A549 (cell line): ENCODE measurements around the gene SOX12. TPM values are rescaled to one million over a fixed set of nuclear protein-coding genes. Genes with fewer than 3 reads are reported as not detected.

Experiments used
- ATAC-seq, 2 experiments: fragments of 200-7000 bp in 1 of 2; fragments of >200 bp in 1 of 2; cut with Nextera tagmentation in 1 of 2; cut with Tn5 transposase in 1 of 2; 3 replicates each; pipeline versions ENCODE4 v1.8.0 to v1.9.1; 2018 to 2020; ENCODE audit warnings: mild to moderate bottlenecking in 1 of 2, moderate library complexity in 1 of 2
- CTCF ChIA-PET: fragments of 300-600 bp; sonication (Branson Sonifier 250); formaldehyde crosslinking; extraction: SDS; loops from one replicate; lab custom pipeline; 2021; ENCODE audit warnings: antibody characterized with exemption, inconsistent platforms; lab: Yijun Ruan, JAX
- POLR2A ChIA-PET: fragments of 350-600 bp; formaldehyde crosslinking; extraction: SDS; loops from one replicate; lab custom pipeline; 2021; ENCODE audit warnings: antibody characterized with exemption, inconsistent platforms; lab: Yijun Ruan, JAX
- DNase-seq, 2 experiments: peaks; one replicate each; pipeline versions ENCODE4 v3.0.0 to v3.0.0-alpha.2; 2011 to 2016; ENCODE audit warnings: low read depth in 1 of 2, low spot score in 1 of 2
- FAIRE-seq: peaks from 2 replicates; lab custom pipeline; 2011; peaks lifted over from hg19 to GRCh38; lab: Jason Lieb, UNC
- H3K27ac ChIP-seq, 2 experiments: fragments of >200 bp; sonication (Bioruptor Twin); formaldehyde crosslinking; 3 replicates each; pipeline ENCODE4 v1.5.1; 2016 to 2017
- H3K4me1 ChIP-seq: fragments of >200 bp; sonication (Bioruptor Twin); formaldehyde crosslinking; 3 replicates; pipeline ENCODE4 v1.6.1; 2016
- H3K4me2 ChIP-seq: fragments of >200 bp; sonication (Bioruptor Twin); formaldehyde crosslinking; 3 replicates; pipeline ENCODE4 v1.6.1; 2016
- H3K4me3 ChIP-seq: fragments of >200 bp; sonication (Bioruptor Twin); formaldehyde crosslinking; 3 replicates; pipeline ENCODE4 v1.5.1; 2016
- H3K9me3 ChIP-seq: fragments of >200 bp; sonication (Bioruptor Twin); formaldehyde crosslinking; 3 replicates; pipeline ENCODE4 v1.6.1; 2016
- ATOH8 ChIP-seq: fragments of 250-450 bp; sonication (Bioruptor Pico); IDR thresholded peaks from 2 replicates; pipeline ENCODE4 v1.5.0; 2020; ENCODE audit warnings: low read depth, mild to moderate bottlenecking, moderate library complexity
- CBX2 ChIP-seq: fragments of 200-600 bp; sonication (generic); IDR thresholded peaks from 2 replicates; pipeline ENCODE4 v1.6.1; 2016; ENCODE audit warnings: low read depth, mild to moderate bottlenecking, borderline replicate concordance
- CEBPB ChIP-seq, 2 experiments: fragments of >200 bp in 1 of 2; sonication (Bioruptor Twin) in 1 of 2; formaldehyde crosslinking in 1 of 2; IDR thresholded peaks; 2 replicates each; pipeline ENCODE4 v1.6.1; 2012 to 2016
- EHF ChIP-seq: fragments of 250-450 bp; sonication (Bioruptor Pico); IDR thresholded peaks from 2 replicates; pipeline ENCODE4 v1.5.0; 2020; ENCODE audit warnings: mild to moderate bottlenecking
- ESRRA ChIP-seq: fragments of 150-350 bp; IDR thresholded peaks from 2 replicates; pipeline ENCODE4 v1.6.1; 2014; ENCODE audit warnings: mild to moderate bottlenecking, low read length, borderline replicate concordance
- FOSL2 ChIP-seq, 2 experiments: fragments of 450-650 bp in 1 of 2; fragments of >200 bp in 1 of 2; sonication (Bioruptor Twin) in 1 of 2; formaldehyde crosslinking; IDR thresholded peaks; 2 replicates each; pipeline versions ENCODE4 v1.5.0 to v1.6.1; 2016 to 2020; ENCODE audit warnings: mild to moderate bottlenecking in 1 of 2, moderate library complexity in 1 of 2
- FOXS1 ChIP-seq: fragments of 250-450 bp; sonication (Bioruptor Pico); IDR thresholded peaks from 2 replicates; pipeline ENCODE4 v1.5.0; 2020; ENCODE audit warnings: mild to moderate bottlenecking, moderate library complexity
- HES2 ChIP-seq: fragments of >200 bp; sonication (Bioruptor Twin); formaldehyde crosslinking; IDR thresholded peaks from 2 replicates; pipeline ENCODE4 v1.6.1; 2016
- HEYL ChIP-seq: fragments of 250-450 bp; sonication (Bioruptor Pico); IDR thresholded peaks from 2 replicates; pipeline ENCODE4 v1.8.0; 2021; ENCODE audit warnings: mild to moderate bottlenecking, moderate library complexity
- HOXA7 ChIP-seq: fragments of 250-450 bp; sonication (Bioruptor Pico); IDR thresholded peaks from 2 replicates; pipeline ENCODE4 v1.5.0; 2020; ENCODE audit warnings: mild to moderate bottlenecking, moderate library complexity
- HOXB13 ChIP-seq: fragments of 250-450 bp; sonication (Bioruptor Pico); IDR thresholded peaks from 2 replicates; pipeline ENCODE4 v1.5.0; 2020; ENCODE audit warnings: low read depth, mild to moderate bottlenecking, moderate library complexity
- JUN ChIP-seq, 2 experiments: fragments of >200 bp; sonication (Bioruptor Twin); formaldehyde crosslinking; IDR thresholded peaks; 2 replicates in 1 of 2; 3 replicates in 1 of 2; pipeline ENCODE4 v1.6.1; 2016 to 2017
- JUNB ChIP-seq: fragments of >200 bp; sonication (Bioruptor Twin); formaldehyde crosslinking; IDR thresholded peaks from 2 replicates; pipeline ENCODE4 v1.6.1; 2016
- MAFK ChIP-seq: fragments of 450-650 bp; IDR thresholded peaks from 2 replicates; pipeline ENCODE4 v1.6.1; 2014; ENCODE audit not compliant: partially characterized antibody
- NFE2L2 ChIP-seq: fragments of 150-350 bp; conservative IDR thresholded peaks from 2 replicates; pipeline ENCODE4 v1.6.1; 2014; ENCODE audit warnings: low read length
- PHF8 ChIP-seq: fragments of 200-600 bp; sonication (generic); IDR thresholded peaks from 2 replicates; pipeline ENCODE4 v1.6.1; 2016; ENCODE audit warnings: low read depth, mild to moderate bottlenecking, antibody characterized with exemption, moderate library complexity, borderline replicate concordance
- POLR2A ChIP-seq: IDR thresholded peaks from 2 replicates; pipeline ENCODE4 v1.6.1; 2012; ENCODE audit warnings: mild to moderate bottlenecking, low read length
- RFX5 ChIP-seq: fragments of 450-650 bp; IDR thresholded peaks from 2 replicates; pipeline ENCODE4 v1.7.1; 2014; ENCODE audit warnings: antibody characterized with exemption, mild to moderate bottlenecking, moderate library complexity
- RNF2 ChIP-seq: fragments of 200-600 bp; sonication (generic); IDR thresholded peaks from 2 replicates; pipeline ENCODE4 v1.6.1; 2016; ENCODE audit warnings: low read depth, mild to moderate bottlenecking, antibody characterized with exemption, moderate library complexity, borderline replicate concordance
- TP53 ChIP-seq: fragments of 250-450 bp; sonication (Bioruptor Pico); IDR thresholded peaks from 2 replicates; pipeline ENCODE4 v1.5.0; 2021; ENCODE audit warnings: mild to moderate bottlenecking, moderate library complexity
- ZC3H11A ChIP-seq: fragments of 450-650 bp; IDR thresholded peaks from 2 replicates; pipeline ENCODE4 v1.6.1; 2014; ENCODE audit warnings: antibody characterized with exemption, mild to moderate bottlenecking
- ZFP36 ChIP-seq: fragments of 450-650 bp; IDR thresholded peaks from 2 replicates; pipeline ENCODE4 v1.6.1; 2014; ENCODE audit warnings: borderline replicate concordance; ENCODE audit not compliant: partially characterized antibody
- ZNF302 ChIP-seq: fragments of 250-450 bp; sonication (Bioruptor Pico); IDR thresholded peaks from 2 replicates; pipeline ENCODE4 v1.9.0; 2021; ENCODE audit warnings: inconsistent platforms, mild to moderate bottlenecking, moderate library complexity
- ZSCAN20 ChIP-seq: fragments of 250-450 bp; sonication (Bioruptor Pico); IDR thresholded peaks from 2 replicates; pipeline ENCODE4 v1.8.0; 2022; ENCODE audit warnings: mild to moderate bottlenecking, moderate library complexity
- WGBS: methylation state at CpG from one replicate; pipeline ENCODE4 v1.1.6; 2017; ENCODE audit errors: missing lambda C conversion rate; 5-methylcytosine and 5-hydroxymethylcytosine counted together
- polyA plus RNA-seq, 4 experiments: library from polyadenylated mRNA; depleted of rRNA in 3 of 4; stranded (reverse); fragments of >200 nt; fragmentation: RNase III in 1 of 4; extraction: RNeasy Plus Mini Kit Qiagen cat#74134 plus additional on column Dnase treatment in 1 of 4; gene quantifications; 2 replicates in 3 of 4; 3 replicates in 1 of 4; pipeline ENCODE4 v1.2.3, GENCODE V29; 2011 to 2017
- TF ChIP-seq, protein P1 (sequence below): IDR thresholded peaks from 2 replicates; pipeline ENCODE4 v1.6.1; 2012
- TF ChIP-seq, protein P2 (sequence below): fragments of 250-450 bp; sonication (Bioruptor Pico); IDR thresholded peaks from 2 replicates; pipeline ENCODE4 v1.5.0; 2021; ENCODE audit warnings: mild to moderate bottlenecking, moderate library complexity, borderline replicate concordance
- TF ChIP-seq, protein P3 (sequence below): fragments of >200 bp; sonication (Bioruptor Twin); formaldehyde crosslinking; IDR thresholded peaks from 3 replicates; pipeline ENCODE4 v1.5.1; 2016
- TF ChIP-seq, protein P4 (sequence below): fragments of 450-650 bp; IDR thresholded peaks from 2 replicates; pipeline ENCODE4 v1.6.1; 2014; ENCODE audit warnings: antibody characterized with exemption
- TF ChIP-seq, protein P5 (sequence below): fragments of 200-600 bp; sonication (generic); IDR thresholded peaks from 2 replicates; pipeline ENCODE4 v1.6.1; 2016; ENCODE audit warnings: antibody characterized with exemption, mild to moderate bottlenecking, moderate library complexity

The SOX12 gene
- polyA plus RNA-seq, 2 of the 4 experiments (the other 2 are of a cell fraction), result 7.0 to 29.2 TPM

DNA sequence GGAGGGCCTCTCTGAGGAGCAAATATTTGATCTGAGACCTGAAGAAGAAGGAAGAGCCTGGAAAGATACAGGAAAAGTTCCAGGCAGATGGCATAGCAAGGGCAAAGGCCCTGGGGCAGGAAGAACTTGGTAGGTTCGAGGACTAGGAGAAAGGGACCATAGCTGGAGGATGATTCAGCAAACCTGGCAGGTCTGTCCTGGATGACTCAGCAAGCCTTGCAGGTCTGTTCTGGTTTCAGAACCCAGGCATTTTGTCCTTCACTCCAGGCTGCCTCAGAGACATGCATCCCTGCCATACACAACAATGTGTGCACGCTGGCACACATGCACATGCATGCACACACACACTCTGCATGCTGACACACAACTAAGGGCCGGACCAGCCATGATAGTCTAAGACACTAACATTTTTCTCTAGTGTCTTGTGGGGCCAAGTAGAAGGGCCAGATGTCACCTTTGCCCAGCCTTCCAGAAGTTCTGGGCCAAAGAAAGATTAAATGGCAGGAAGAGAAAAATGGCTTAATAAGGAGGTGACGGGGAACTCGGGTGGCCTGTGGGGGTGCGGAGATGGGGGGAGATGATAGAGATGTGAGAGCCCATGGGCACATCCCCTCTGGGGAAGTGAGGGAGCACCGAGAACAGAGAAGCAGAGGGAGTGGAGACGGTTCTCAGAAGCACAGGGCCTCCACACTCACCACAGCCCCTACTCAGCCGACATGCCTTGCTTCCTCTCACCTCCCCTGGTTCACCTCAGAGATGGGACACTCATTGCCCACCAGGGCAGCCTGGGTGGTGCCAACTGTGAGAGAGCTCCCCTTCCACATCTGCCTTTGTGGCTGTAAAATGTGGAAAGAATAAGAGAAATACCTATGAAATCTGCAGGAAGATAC, 39.8 kb downstream of the SOX12 start:
- H3K4me2 ChIP-seq, result peak overlapping the region; percentile 41
- ATAC-seq (peak; percentile 25 to 32; a peak in 4 of 6 replicates), FAIRE-seq (peak; percentile 63), DNase-seq (peak in 1 of 2 experiments; percentile 87)
- H3K9me3 ChIP-seq, result no peaks in the 10 kb centered on the region
- ChIA-PET CTCF (interaction anchor here (0.9 to 50.3 kb wide), 7 partner anchors 10 to 73 kb away, joined by 3 to 1229 read pairs (median 66); partner anchors contain the start of gene TRIB3), POLR2A (interaction anchor here (7.1 kb wide), 1 partner anchor 19 kb away, joined by 147 read pairs; the partner anchor contains the start of gene TRIB3)
- H3K4me1 ChIP-seq, result peaks cover 87% of the 10 kb centered on the region
- 76% methylated on average over 9 of the region's 9 CpGs for WGBS
- H3K27ac ChIP-seq, result peak overlapping the region; percentile 94 to 98
- H3K4me3 ChIP-seq, result no peak overlapping the region
- TF ChIP-seq JUN (IDR thresholded peaks at IDR 0.05), result peak in 1 of 2 experiments; percentile 61; a peak in 1 of 5 replicates
- peak; percentile 99 for TF ChIP-seq MAFK
- TF ChIP-seq, protein P1, sequence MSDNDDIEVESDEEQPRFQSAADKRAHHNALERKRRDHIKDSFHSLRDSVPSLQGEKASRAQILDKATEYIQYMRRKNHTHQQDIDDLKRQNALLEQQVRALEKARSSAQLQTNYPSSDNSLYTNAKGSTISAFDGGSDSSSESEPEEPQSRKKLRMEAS, result peak; percentile 61; the same call in 1 of the 2 replicates
- TF ChIP-seq, protein P2, sequence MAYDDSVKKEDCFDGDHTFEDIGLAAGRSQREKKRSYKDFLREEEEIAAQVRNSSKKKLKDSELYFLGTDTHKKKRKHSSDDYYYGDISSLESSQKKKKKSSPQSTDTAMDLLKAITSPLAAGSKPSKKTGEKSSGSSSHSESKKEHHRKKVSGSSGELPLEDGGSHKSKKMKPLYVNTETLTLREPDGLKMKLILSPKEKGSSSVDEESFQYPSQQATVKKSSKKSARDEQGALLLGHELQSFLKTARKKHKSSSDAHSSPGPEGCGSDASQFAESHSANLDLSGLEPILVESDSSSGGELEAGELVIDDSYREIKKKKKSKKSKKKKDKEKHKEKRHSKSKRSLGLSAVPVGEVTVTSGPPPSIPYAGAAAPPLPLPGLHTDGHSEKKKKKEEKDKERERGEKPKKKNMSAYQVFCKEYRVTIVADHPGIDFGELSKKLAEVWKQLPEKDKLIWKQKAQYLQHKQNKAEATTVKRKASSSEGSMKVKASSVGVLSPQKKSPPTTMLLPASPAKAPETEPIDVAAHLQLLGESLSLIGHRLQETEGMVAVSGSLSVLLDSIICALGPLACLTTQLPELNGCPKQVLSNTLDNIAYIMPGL, result no peak
- no peak for TF ChIP-seq PHF8
- peak; percentile 35; the same call in 1 of the 2 replicates for TF ChIP-seq JUNB
- no peak for TF ChIP-seq HOXA7 (CRISPR knock-in tag)
- TF ChIP-seq FOXS1 (CRISPR knock-in tag), result 0 out of 2 replicates have a peak, but pooled peaks have one; percentile 18
- TF ChIP-seq ZSCAN20, result no peak
- TF ChIP-seq, protein P3, sequence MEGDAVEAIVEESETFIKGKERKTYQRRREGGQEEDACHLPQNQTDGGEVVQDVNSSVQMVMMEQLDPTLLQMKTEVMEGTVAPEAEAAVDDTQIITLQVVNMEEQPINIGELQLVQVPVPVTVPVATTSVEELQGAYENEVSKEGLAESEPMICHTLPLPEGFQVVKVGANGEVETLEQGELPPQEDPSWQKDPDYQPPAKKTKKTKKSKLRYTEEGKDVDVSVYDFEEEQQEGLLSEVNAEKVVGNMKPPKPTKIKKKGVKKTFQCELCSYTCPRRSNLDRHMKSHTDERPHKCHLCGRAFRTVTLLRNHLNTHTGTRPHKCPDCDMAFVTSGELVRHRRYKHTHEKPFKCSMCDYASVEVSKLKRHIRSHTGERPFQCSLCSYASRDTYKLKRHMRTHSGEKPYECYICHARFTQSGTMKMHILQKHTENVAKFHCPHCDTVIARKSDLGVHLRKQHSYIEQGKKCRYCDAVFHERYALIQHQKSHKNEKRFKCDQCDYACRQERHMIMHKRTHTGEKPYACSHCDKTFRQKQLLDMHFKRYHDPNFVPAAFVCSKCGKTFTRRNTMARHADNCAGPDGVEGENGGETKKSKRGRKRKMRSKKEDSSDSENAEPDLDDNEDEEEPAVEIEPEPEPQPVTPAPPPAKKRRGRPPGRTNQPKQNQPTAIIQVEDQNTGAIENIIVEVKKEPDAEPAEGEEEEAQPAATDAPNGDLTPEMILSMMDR, result peak; percentile 11; the same call in 1 of the 3 replicates
- TF ChIP-seq, protein P4, sequence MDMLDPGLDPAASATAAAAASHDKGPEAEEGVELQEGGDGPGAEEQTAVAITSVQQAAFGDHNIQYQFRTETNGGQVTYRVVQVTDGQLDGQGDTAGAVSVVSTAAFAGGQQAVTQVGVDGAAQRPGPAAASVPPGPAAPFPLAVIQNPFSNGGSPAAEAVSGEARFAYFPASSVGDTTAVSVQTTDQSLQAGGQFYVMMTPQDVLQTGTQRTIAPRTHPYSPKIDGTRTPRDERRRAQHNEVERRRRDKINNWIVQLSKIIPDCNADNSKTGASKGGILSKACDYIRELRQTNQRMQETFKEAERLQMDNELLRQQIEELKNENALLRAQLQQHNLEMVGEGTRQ, result no peak
- no peak for TF ChIP-seq CBX2
- no peak for TF ChIP-seq TP53
- no peak for TF ChIP-seq ZNF302 (CRISPR knock-in tag)
- peak; percentile 77; the same call in 1 of the 2 replicates for TF ChIP-seq HOXB13 (CRISPR knock-in tag)
- TF ChIP-seq NFE2L2, result peak; percentile 97
- 0 out of 2 replicates have a peak, but pooled peaks have one; percentile 18 for TF ChIP-seq RFX5
- TF ChIP-seq ESRRA, result no peak
- TF ChIP-seq RNF2, result no peak
- TF ChIP-seq HEYL, result no peak
- no peak for TF ChIP-seq ZFP36
- TF ChIP-seq CEBPB (IDR thresholded peaks at IDR 0.05), result no peak
- peak; percentile 42; the same call in 1 of the 2 replicates for TF ChIP-seq EHF (CRISPR knock-in tag)
- TF ChIP-seq HES2, result no peak
- peak; percentile 64 for TF ChIP-seq FOSL2 (IDR thresholded peaks at IDR 0.05)
- TF ChIP-seq FOSL2 (CRISPR knock-in tag; IDR thresholded peaks at IDR 0.05), result peak; percentile 85
- no peak; the same call in 1 of the 2 replicates for TF ChIP-seq ATOH8
- TF ChIP-seq ZC3H11A, result no peak
- TF ChIP-seq, protein P5, sequence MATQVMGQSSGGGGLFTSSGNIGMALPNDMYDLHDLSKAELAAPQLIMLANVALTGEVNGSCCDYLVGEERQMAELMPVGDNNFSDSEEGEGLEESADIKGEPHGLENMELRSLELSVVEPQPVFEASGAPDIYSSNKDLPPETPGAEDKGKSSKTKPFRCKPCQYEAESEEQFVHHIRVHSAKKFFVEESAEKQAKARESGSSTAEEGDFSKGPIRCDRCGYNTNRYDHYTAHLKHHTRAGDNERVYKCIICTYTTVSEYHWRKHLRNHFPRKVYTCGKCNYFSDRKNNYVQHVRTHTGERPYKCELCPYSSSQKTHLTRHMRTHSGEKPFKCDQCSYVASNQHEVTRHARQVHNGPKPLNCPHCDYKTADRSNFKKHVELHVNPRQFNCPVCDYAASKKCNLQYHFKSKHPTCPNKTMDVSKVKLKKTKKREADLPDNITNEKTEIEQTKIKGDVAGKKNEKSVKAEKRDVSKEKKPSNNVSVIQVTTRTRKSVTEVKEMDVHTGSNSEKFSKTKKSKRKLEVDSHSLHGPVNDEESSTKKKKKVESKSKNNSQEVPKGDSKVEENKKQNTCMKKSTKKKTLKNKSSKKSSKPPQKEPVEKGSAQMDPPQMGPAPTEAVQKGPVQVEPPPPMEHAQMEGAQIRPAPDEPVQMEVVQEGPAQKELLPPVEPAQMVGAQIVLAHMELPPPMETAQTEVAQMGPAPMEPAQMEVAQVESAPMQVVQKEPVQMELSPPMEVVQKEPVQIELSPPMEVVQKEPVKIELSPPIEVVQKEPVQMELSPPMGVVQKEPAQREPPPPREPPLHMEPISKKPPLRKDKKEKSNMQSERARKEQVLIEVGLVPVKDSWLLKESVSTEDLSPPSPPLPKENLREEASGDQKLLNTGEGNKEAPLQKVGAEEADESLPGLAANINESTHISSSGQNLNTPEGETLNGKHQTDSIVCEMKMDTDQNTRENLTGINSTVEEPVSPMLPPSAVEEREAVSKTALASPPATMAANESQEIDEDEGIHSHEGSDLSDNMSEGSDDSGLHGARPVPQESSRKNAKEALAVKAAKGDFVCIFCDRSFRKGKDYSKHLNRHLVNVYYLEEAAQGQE, result no peak
- no peak for TF ChIP-seq POLR2A
